CD8-positive, alpha-beta memory T cell (primary cell): Measurements from ENCODE around the gene NFASC. TPM values are rescaled to one million over a fixed set of nuclear protein-coding genes. Genes with fewer than 3 reads are reported as not detected.

ENCODE experiments used
- CTCF ChIA-PET: fragments of 350-600 bp; sonication (Branson Sonifier 250); formaldehyde crosslinking; loops from one replicate; lab custom pipeline; 2021; ENCODE audit warnings: antibody characterized with exemption; lab: Charles Lee
- POLR2A ChIA-PET: fragments of 350-600 bp; sonication (Branson Sonifier 250); formaldehyde crosslinking; loops from one replicate; lab custom pipeline; 2021; ENCODE audit warnings: antibody characterized with exemption; lab: Charles Lee
- DNase-seq, 5 donors: peaks; one replicate each; pipeline versions ENCODE4 v3.0.0 to v3.0.0-alpha.2; 2020 to 2022; ENCODE audit warnings: mixed read lengths in 1 of 5
- H3K27ac ChIP-seq: one replicate; pipeline ENCODE4 v1.7.0; 2013; ENCODE audit warnings: low read depth, mild to moderate bottlenecking, low read length, moderate library complexity
- H3K27me3 ChIP-seq: 2 replicates; pipeline ENCODE4 v1.7.0; 2013; ENCODE audit warnings: low read length, mild to moderate bottlenecking; ENCODE audit not compliant: insufficient read depth, poor library complexity, severe bottlenecking
- H3K36me3 ChIP-seq: 2 replicates; pipeline ENCODE4 v1.7.0; 2013; ENCODE audit warnings: mild to moderate bottlenecking, low read length, moderate library complexity; ENCODE audit not compliant: insufficient read depth
- H3K4me1 ChIP-seq: 2 replicates; pipeline ENCODE4 v1.7.0; 2013; ENCODE audit warnings: mild to moderate bottlenecking, low read length, moderate library complexity; ENCODE audit not compliant: insufficient read depth
- H3K4me3 ChIP-seq: 2 replicates; pipeline ENCODE4 v1.7.0; 2013; ENCODE audit warnings: mild to moderate bottlenecking, low read length
- H3K9me3 ChIP-seq: 2 replicates; pipeline ENCODE4 v1.7.0; 2013; ENCODE audit warnings: mild to moderate bottlenecking, low read length
- H3K27ac Mint-ChIP-seq, 8 donors: one replicate each; pipeline ENCODE4 v1.8.0; 2020 to 2021; ENCODE audit warnings: mixed read lengths in 8 of 8, mild to moderate bottlenecking in 6 of 8, inconsistent platforms in 3 of 8, moderate library complexity in 3 of 8
- H3K27me3 Mint-ChIP-seq, 2 donors: one replicate each; pipeline ENCODE4 v1.8.0; 2020 to 2021; ENCODE audit warnings: mixed read lengths in 2 of 2, mild to moderate bottlenecking in 1 of 2, moderate library complexity in 1 of 2
- H3K36me3 Mint-ChIP-seq, 3 donors: one replicate each; pipeline ENCODE4 v1.8.0; 2020 to 2021; ENCODE audit warnings: mixed read lengths in 3 of 3, inconsistent platforms in 1 of 3, mild to moderate bottlenecking in 1 of 3
- H3K4me1 Mint-ChIP-seq, 3 donors: one replicate each; pipeline ENCODE4 v1.8.0; 2020 to 2021; ENCODE audit warnings: mixed read lengths in 3 of 3, inconsistent platforms in 1 of 3, mild to moderate bottlenecking in 1 of 3
- H3K4me3 Mint-ChIP-seq, 7 donors: one replicate each; pipeline ENCODE4 v1.8.0; 2020 to 2021; ENCODE audit warnings: mixed read lengths in 7 of 7, mild to moderate bottlenecking in 6 of 7, moderate library complexity in 4 of 7, inconsistent platforms in 2 of 7
- H3K9me3 Mint-ChIP-seq, 5 donors: one replicate each; pipeline ENCODE4 v1.8.0; 2020 to 2022; ENCODE audit warnings: mixed read lengths in 5 of 5, mild to moderate bottlenecking in 3 of 5, moderate library complexity in 2 of 5, inconsistent platforms in 1 of 5
- polyA plus RNA-seq: library from polyadenylated mRNA; unstranded; fragments of 300-500 nt; fragmentation: Illumina TruSeq; gene quantifications from one replicate; pipeline ENCODE4 v1.2.3, GENCODE V29; 2021
- total RNA-seq, 2 experiments: library from RNA; stranded (reverse); gene quantifications; one replicate each; pipeline ENCODE4 v1.2.3, GENCODE V29; 2021

NFASC gene
- total and polyA plus RNA-seq, 3 experiments from 2014 or later: 0.11 to 0.16 TPM; not detected in 1

- Mint-ChIP-seq H3K36me3 (no peaks in the 10 kb centered on the region), H3K9me3 (peaks cover 0 to 2% (median 0%) of the 10 kb centered on the region in 5 donors), H3K4me3 (no peak overlapping the region), H3K4me1 (peaks cover 0 to 15% (median 3%) of the 10 kb centered on the region in 3 donors), H3K27ac (no peak overlapping the region), H3K27me3 (peaks cover 38 to 72% of the 10 kb centered on the region in 2 donors)
- Histone ChIP-seq H3K4me3 (no peak overlapping the region), H3K27ac (no peak overlapping the region), H3K4me1 (no peaks in the 10 kb centered on the region), H3K9me3 (no peaks in the 10 kb centered on the region), H3K27me3 (peaks cover 21% of the 10 kb centered on the region), H3K36me3 (no peaks in the 10 kb centered on the region)
- no peak for DNase-seq
- POLR2A ChIA-PET: no interaction called here
- CTCF ChIA-PET: no interaction called here
Observed at GRCh38 chr1:204831186-204831585, 39.5 kb upstream of the NFASC start.

- Histone ChIP-seq H3K27ac (no peak overlapping the region), H3K27me3 (peaks cover 14% of the 10 kb centered on the region), H3K4me3 (no peak overlapping the region), H3K9me3 (no peaks in the 10 kb centered on the region), H3K36me3 (no peaks in the 10 kb centered on the region), H3K4me1 (no peaks in the 10 kb centered on the region)
- Mint-ChIP-seq H3K9me3 (peaks cover 0 to 2% (median 0%) of the 10 kb centered on the region in 5 donors), H3K4me1 (peaks cover 0 to 1% (median 1%) of the 10 kb centered on the region in 3 donors), H3K27ac (no peak overlapping the region), H3K4me3 (no peak overlapping the region), H3K27me3 (peaks cover 37 to 73% of the 10 kb centered on the region in 2 donors), H3K36me3 (peaks cover 0 to 2% (median 0%) of the 10 kb centered on the region in 3 donors)
- ChIA-PET POLR2A (interaction anchor here (0.7 kb wide), 1 partner anchor 596 kb away, joined by 3 read pairs; no protein-coding TSS in a partner anchor), CTCF (interaction anchor here (2.6 kb wide), 1 partner anchor 27 kb away, joined by 11 read pairs; no protein-coding TSS in a partner anchor)
- DNase-seq: no peak
Observed at GRCh38 chr1:204834336-204834735, 36.3 kb upstream of the NFASC start.

GRCh38 chr1:204834752-204835151, 35.9 kb upstream of the NFASC start:
- H3K27me3 Mint-ChIP-seq: peaks cover 35 to 74% of the 10 kb centered on the region in 2 donors
- Histone ChIP-seq H3K36me3 (no peaks in the 10 kb centered on the region), H3K4me1 (no peaks in the 10 kb centered on the region), H3K27ac (no peak overlapping the region), H3K9me3 (no peaks in the 10 kb centered on the region), H3K4me3 (no peak overlapping the region), H3K27me3 (peaks cover 11% of the 10 kb centered on the region)
- H3K4me1 Mint-ChIP-seq: no peaks in the 10 kb centered on the region
- DNase-seq: no peak
- H3K4me3 Mint-ChIP-seq: no peak overlapping the region
- ChIA-PET CTCF (no interaction called here), POLR2A (interaction anchor here (0.7 kb wide), 1 partner anchor 596 kb away, joined by 3 read pairs; no protein-coding TSS in a partner anchor)
- peaks cover 0 to 2% (median 0%) of the 10 kb centered on the region in 3 donors for H3K36me3 Mint-ChIP-seq
- peaks cover 0 to 2% (median 0%) of the 10 kb centered on the region in 5 donors for H3K9me3 Mint-ChIP-seq
- no peak overlapping the region for H3K27ac Mint-ChIP-seq

- peaks cover 28 to 74% of the 10 kb centered on the region in 2 donors for H3K27me3 Mint-ChIP-seq
- H3K36me3 ChIP-seq: no peaks in the 10 kb centered on the region
- H3K36me3 Mint-ChIP-seq: peaks cover 0 to 2% (median 0%) of the 10 kb centered on the region in 3 donors
- no peak overlapping the region for H3K27ac ChIP-seq
- no peak overlapping the region for H3K4me3 ChIP-seq
- peaks cover 2% of the 10 kb centered on the region for H3K27me3 ChIP-seq
- CTCF ChIA-PET: no interaction called here
- DNase-seq: no peak
- no peaks in the 10 kb centered on the region for H3K4me1 Mint-ChIP-seq
- H3K9me3 ChIP-seq: no peaks in the 10 kb centered on the region
- H3K4me3 Mint-ChIP-seq: no peak overlapping the region
- H3K9me3 Mint-ChIP-seq: no peaks in the 10 kb centered on the region
- POLR2A ChIA-PET: no interaction called here
- H3K4me1 ChIP-seq: no peaks in the 10 kb centered on the region
- no peak overlapping the region for H3K27ac Mint-ChIP-seq
Observed at GRCh38 chr1:204835737-204836136, 34.9 kb upstream of the NFASC start.

GRCh38 chr1:204836856-204837255, 33.8 kb upstream of the NFASC start:
- H3K27ac Mint-ChIP-seq: no peak overlapping the region
- ChIA-PET CTCF (interaction anchor here (1.4 kb wide), 1 partner anchor 9 kb away, joined by 4 read pairs; no protein-coding TSS in a partner anchor), POLR2A (no interaction called here)
- Histone ChIP-seq H3K36me3 (no peaks in the 10 kb centered on the region), H3K27me3 (no peaks in the 10 kb centered on the region), H3K9me3 (no peaks in the 10 kb centered on the region), H3K27ac (no peak overlapping the region), H3K4me1 (no peaks in the 10 kb centered on the region), H3K4me3 (no peak overlapping the region)
- DNase-seq: no peak
- H3K27me3 Mint-ChIP-seq: peaks cover 23 to 64% of the 10 kb centered on the region in 2 donors
- no peaks in the 10 kb centered on the region for H3K9me3 Mint-ChIP-seq
- no peak overlapping the region for H3K4me3 Mint-ChIP-seq
- no peaks in the 10 kb centered on the region for H3K4me1 Mint-ChIP-seq
- peaks cover 0 to 2% (median 0%) of the 10 kb centered on the region in 3 donors for H3K36me3 Mint-ChIP-seq

- Mint-ChIP-seq H3K4me1 (no peaks in the 10 kb centered on the region), H3K27me3 (peaks cover 18 to 60% of the 10 kb centered on the region in 2 donors), H3K4me3 (no peak overlapping the region), H3K27ac (no peak overlapping the region), H3K9me3 (no peaks in the 10 kb centered on the region), H3K36me3 (peaks cover 0 to 2% (median 0%) of the 10 kb centered on the region in 3 donors)
- H3K4me3 ChIP-seq: no peak overlapping the region
- H3K27ac ChIP-seq: no peak overlapping the region
- no peaks in the 10 kb centered on the region for H3K9me3 ChIP-seq
- H3K27me3 ChIP-seq: no peaks in the 10 kb centered on the region
- ChIA-PET POLR2A (no interaction called here), CTCF (interaction anchor here (1.4 kb wide), 1 partner anchor 10 kb away, joined by 4 read pairs; no protein-coding TSS in a partner anchor)
- no peak for DNase-seq
- H3K36me3 ChIP-seq: no peaks in the 10 kb centered on the region
- no peaks in the 10 kb centered on the region for H3K4me1 ChIP-seq
Observed at GRCh38 chr1:204837440-204838084, 33.1 kb upstream of the NFASC start.

GRCh38 chr1:204841316-204841715, 29.3 kb upstream of the NFASC start:
- ChIA-PET POLR2A (no interaction called here), CTCF (no interaction called here)
- H3K27me3 Mint-ChIP-seq: peaks cover 10 to 52% of the 10 kb centered on the region in 2 donors
- no peaks in the 10 kb centered on the region for H3K4me1 Mint-ChIP-seq
- H3K9me3 Mint-ChIP-seq: no peaks in the 10 kb centered on the region
- Histone ChIP-seq H3K9me3 (no peaks in the 10 kb centered on the region), H3K4me1 (no peaks in the 10 kb centered on the region), H3K4me3 (no peak overlapping the region), H3K36me3 (no peaks in the 10 kb centered on the region), H3K27ac (no peak overlapping the region), H3K27me3 (no peaks in the 10 kb centered on the region)
- H3K4me3 Mint-ChIP-seq: no peak overlapping the region
- H3K36me3 Mint-ChIP-seq: peaks cover 0 to 2% (median 0%) of the 10 kb centered on the region in 3 donors
- DNase-seq: no peak
- H3K27ac Mint-ChIP-seq: no peak overlapping the region

GRCh38 chr1:204841798-204842197, 28.9 kb upstream of the NFASC start:
- H3K9me3 Mint-ChIP-seq: no peaks in the 10 kb centered on the region
- H3K36me3 Mint-ChIP-seq: peaks cover 0 to 2% (median 0%) of the 10 kb centered on the region in 3 donors
- peaks cover 10 to 49% of the 10 kb centered on the region in 2 donors for H3K27me3 Mint-ChIP-seq
- Histone ChIP-seq H3K9me3 (no peaks in the 10 kb centered on the region), H3K27ac (no peak overlapping the region), H3K36me3 (no peaks in the 10 kb centered on the region), H3K4me1 (no peaks in the 10 kb centered on the region), H3K27me3 (no peaks in the 10 kb centered on the region), H3K4me3 (no peak overlapping the region)
- H3K4me3 Mint-ChIP-seq: no peak overlapping the region
- H3K27ac Mint-ChIP-seq: no peak overlapping the region
- no peaks in the 10 kb centered on the region for H3K4me1 Mint-ChIP-seq
- no peak for DNase-seq
- ChIA-PET CTCF (no interaction called here), POLR2A (no interaction called here)
